Body of pancreas (tissue), 4 donors: ENCODE data around the gene RECQL. TPM values are rescaled to one million over a fixed set of nuclear protein-coding genes. Genes with fewer than 3 reads are reported as not detected.

ENCODE experiments used
- ATAC-seq: fragments of 150-250 bp; one replicate; pipeline ENCODE4 v1.9.1; 2016
- DNase-seq, 4 donors: peaks; one replicate each; pipeline ENCODE4 v3.0.0-alpha.2; 2019
- H3K27ac ChIP-seq, 4 donors: fragments of 200-600 bp; sonication (generic); 1 replicate in 3 of 4; 2 replicates in 1 of 4; pipeline versions ENCODE4 v1.5.1 to v1.6.1; 2016 to 2019; ENCODE audit warnings: mild to moderate bottlenecking in 1 of 4, mixed read lengths in 1 of 4, moderate library complexity in 1 of 4
- H3K27me3 ChIP-seq, 2 donors: fragments of 200-600 bp; sonication (generic); one replicate each; pipeline ENCODE4 v1.6.0; 2016; ENCODE audit warnings: mild to moderate bottlenecking in 1 of 2
- H3K36me3 ChIP-seq, 2 donors: fragments of 200-600 bp; sonication (generic); replicated peaks in 1 of 2; 2 replicates each; pipeline ENCODE4 v1.5.1; 2016; ENCODE audit warnings: low read depth in 2 of 2; ENCODE audit not compliant: insufficient read depth in 1 of 2
- H3K4me1 ChIP-seq: fragments of 200-600 bp; sonication (generic); one replicate; pipeline ENCODE4 v1.6.0; 2016
- H3K4me3 ChIP-seq, 2 donors: fragments of 200-600 bp; sonication (generic); 1 replicate in 1 of 2; 2 replicates in 1 of 2; pipeline ENCODE4 v1.5.1; 2016 to 2019
- H3K9me3 ChIP-seq, 3 donors: fragments of 200-600 bp; sonication (generic); 1 replicate in 2 of 3; 2 replicates in 1 of 3; pipeline ENCODE4 v1.5.1; 2016
- CTCF ChIP-seq, 7 experiments: fragments of 450-650 bp in 4 of 7; fragments of 200-600 bp in 3 of 7; sonication (generic) in 3 of 7; IDR thresholded peaks; one replicate each; pipeline ENCODE4 v1.5.1; 2016 to 2019; ENCODE audit warnings: antibody characterized with exemption in 7 of 7
- POLR2A ChIP-seq, 3 donors: fragments of 450-650 bp; IDR thresholded peaks; one replicate each; pipeline ENCODE4 v1.6.1; 2016; ENCODE audit warnings: antibody characterized with exemption in 3 of 3, mild to moderate bottlenecking in 2 of 3
- WGBS, 2 donors: methylation state at CpG; one replicate each; pipeline ENCODE4 v1.1.5; 2017; 5-methylcytosine and 5-hydroxymethylcytosine counted together
- intact Hi-C: fragments of 100-400 bp; cut with DNase I; formaldehyde crosslinking; loops from one replicate; pipeline ENCODE4 v1.15.1; 2023
- total RNA-seq, 2 donors: library from RNA; depleted of rRNA; stranded (reverse); fragments of >200 nt; gene quantifications; one replicate each; pipeline ENCODE4 v1.1.0, GENCODE V29; 2016

The RECQL gene
- total RNA-seq, 2 donors from 2014 or later = 5.3 to 18.9 TPM

GRCh38 chr12:21529456-21529855 is 28.0 kb upstream of the RECQL start:
- no peaks in the 10 kb centered on the region for H3K36me3 ChIP-seq
- peak; percentile 42 to 74 (median 62) for DNase-seq
- TF ChIP-seq POLR2A (IDR thresholded peaks at IDR 0.05) = no peak
- no peak for TF ChIP-seq CTCF (IDR thresholded peaks at IDR 0.05)
- WGBS, 2 donors = 22 to 37% methylated on average over 2 of the region's 2 CpGs
- H3K27me3 ChIP-seq = no peaks in the 10 kb centered on the region
- peaks cover 44% of the 10 kb centered on the region for H3K4me1 ChIP-seq
- H3K4me3 ChIP-seq = no peak overlapping the region
- peak overlapping the region in 3 of 4 donors; percentile 89 to 96 (median 90) for H3K27ac ChIP-seq
- H3K9me3 ChIP-seq = no peaks in the 10 kb centered on the region
- intact Hi-C loops = no loop called here
- peak; percentile 39 for ATAC-seq

- intact Hi-C loops = no loop called here
- ATAC-seq = peak; percentile 53
- Histone ChIP-seq H3K27ac (peak overlapping the region; percentile 21 to 96 (median 90)), H3K36me3 (no peaks in the 10 kb centered on the region), H3K27me3 (no peaks in the 10 kb centered on the region), H3K4me1 (peaks cover 44% of the 10 kb centered on the region), H3K9me3 (no peaks in the 10 kb centered on the region), H3K4me3 (no peak overlapping the region)
- DNase-seq = peak; percentile 53 to 71 (median 62)
- 36 to 41% methylated on average over 5 of the region's 5 CpGs for WGBS, 2 donors
- TF ChIP-seq POLR2A (IDR thresholded peaks at IDR 0.05) (peak in 2 of 3 donors; percentile 41 to 51), CTCF (IDR thresholded peaks at IDR 0.05) (no peak)
Observed at GRCh38 chr12:21528953-21529352, 27.5 kb upstream of the RECQL start.

- Histone ChIP-seq H3K4me1 (peaks cover 45% of the 10 kb centered on the region), H3K9me3 (no peaks in the 10 kb centered on the region), H3K36me3 (no peaks in the 10 kb centered on the region), H3K27ac (peak overlapping the region; percentile 80 to 96 (median 90)), H3K27me3 (no peaks in the 10 kb centered on the region), H3K4me3 (peak overlapping the region; percentile 59 to 71)
- DNase-seq (peak; percentile 69 to 83 (median 71)), ATAC-seq (peak; percentile 81)
- TF ChIP-seq POLR2A (IDR thresholded peaks at IDR 0.05) = peak; percentile 37 to 81 (median 71)
- peak in 4 of 7 experiments; percentile 19 to 39 (median 30) for TF ChIP-seq CTCF (IDR thresholded peaks at IDR 0.05)
- WGBS, 2 donors = 0 to 4% methylated on average over 12 to 57 of the region's 57 CpGs
- intact Hi-C loops = no loop called here
Observed at GRCh38 chr12:21527451-21528180, 26.2 kb upstream of the RECQL start.

GRCh38 chr12:21526721-21527345 is 25.4 kb upstream of the RECQL start:
- no peak for TF ChIP-seq POLR2A (IDR thresholded peaks at IDR 0.05)
- TF ChIP-seq CTCF (IDR thresholded peaks at IDR 0.05) = no peak
- H3K4me1 ChIP-seq = peaks cover 53% of the 10 kb centered on the region
- 6 to 10% methylated on average over 12 of the region's 12 CpGs for WGBS, 2 donors
- H3K27me3 ChIP-seq = no peaks in the 10 kb centered on the region
- intact Hi-C loops = no loop called here
- DNase-seq (peak; percentile 54 to 73 (median 57)), ATAC-seq (peak; percentile 47)
- H3K9me3 ChIP-seq = no peaks in the 10 kb centered on the region
- peak overlapping the region; percentile 80 to 96 (median 90) for H3K27ac ChIP-seq
- H3K4me3 ChIP-seq = peak overlapping the region; percentile 59 to 71
- H3K36me3 ChIP-seq = no peaks in the 10 kb centered on the region
